ENCODE data around the gene WDR31. TPM values are rescaled to one million over a fixed set of nuclear protein-coding genes. Genes with fewer than 3 reads are reported as not detected.

WDR31 gene
- total and polyA plus RNA-seq, 2 of the 4 experiments (the other 2 are of a cell fraction), result 0.29 to 0.36 TPM

DNA sequence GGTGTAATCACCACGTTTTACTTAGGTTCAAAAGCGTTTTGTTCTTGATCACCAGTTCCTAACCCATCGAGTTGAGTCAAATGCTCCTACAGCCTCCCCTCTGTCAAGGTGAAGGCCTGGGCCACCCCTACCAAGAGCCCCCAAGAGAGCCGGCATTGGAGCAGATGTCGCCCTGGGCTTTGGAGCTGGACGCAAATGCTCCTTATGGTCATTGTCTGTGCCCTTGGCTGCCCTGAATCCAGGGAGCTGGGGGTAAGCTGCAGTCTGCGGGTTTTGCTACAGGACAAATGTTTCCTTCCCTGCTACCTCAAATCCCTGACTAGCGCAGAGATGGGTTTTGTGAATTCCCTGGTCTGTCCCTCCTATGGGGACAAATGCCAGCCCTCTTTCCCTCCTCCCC is 41.8 kb downstream of the WDR31 start:
- Histone ChIP-seq H3K79me1 (ENCODE audit: low read depth in 1 of 2, low read length in 2 of 2) (no peaks in the 10 kb centered on the region; a peak in 1 of 4 replicates), H2AFZ (replicated peaks; ENCODE audit: low read length, poor library complexity) (no peak overlapping the region), H4K91ac (ENCODE audit: insufficient read depth, low read depth, low read length) (no peak overlapping the region), H2BK5ac (ENCODE audit: low read depth, low read length, poor library complexity, severe bottlenecking) (no peak overlapping the region), H2AK9ac (replicated peaks; ENCODE audit: low read depth, low read length, poor library complexity) (no peak overlapping the region), H3K9me1 (ENCODE audit: insufficient read depth, low read length) (peaks cover 2% of the 10 kb centered on the region), H3K4me1 (ENCODE audit: control insufficient read depth, insufficient read depth, low read length) (peaks cover 3% of the 10 kb centered on the region; the same call in 1 of the 2 replicates), H3K4me2 (ENCODE audit: low read depth, low read length) (no peak overlapping the region), H3K18ac (ENCODE audit: low read depth, low read length) (no peak overlapping the region), H3K56ac (ENCODE audit: extremely low read depth, insufficient read depth, low read length) (no peak overlapping the region), H3K9ac (ENCODE audit: low read depth, low read length) (no peak overlapping the region), H2BK15ac (ENCODE audit: low read depth, low read length) (no peak overlapping the region), H4K8ac (ENCODE audit: low read depth in 2 of 2, low read length in 2 of 2) (no peak overlapping the region), H2BK120ac (ENCODE audit: low read depth, low read length) (no peak overlapping the region), H4K20me1 (ENCODE audit: insufficient read depth, low read length) (peaks cover 3% of the 10 kb centered on the region; the same call in 1 of the 2 replicates), H3K9me3 (ENCODE audit: control insufficient read depth, insufficient read depth, low read length) (no peaks in the 10 kb centered on the region), H3K4ac (ENCODE audit: low read depth, low read length) (no peak overlapping the region), H4K5ac (ENCODE audit: low read depth, low read length) (no peak overlapping the region), H2AK5ac (ENCODE audit: low read depth, low read length) (no peak overlapping the region), H3K4me3 (ENCODE audit: insufficient read depth, low read depth, low read length) (no peak overlapping the region), H3K36me3 (ENCODE audit: control insufficient read depth, insufficient read depth, low read length) (peaks cover 1% of the 10 kb centered on the region; the same call in 1 of the 2 replicates), H3K27ac (ENCODE audit: insufficient read depth, low read length) (no peak overlapping the region), H3K27me3 (ENCODE audit: control insufficient read depth, insufficient read depth, low read length) (peaks cover 30% of the 10 kb centered on the region), H3K14ac (replicated peaks; ENCODE audit: low read depth, low read length) (no peak overlapping the region), H3K23ac (ENCODE audit: low read depth, low read length) (no peak overlapping the region), H2BK20ac (ENCODE audit: low read depth, low read length) (no peak overlapping the region)
- no peak for DNase-seq
- in situ Hi-C loops (cut with MboI; ENCODE audit: low sequenced_read_pairs) (no loop called here), dilution Hi-C loops (cut with HindIII; ENCODE audit: low sequenced_read_pairs, unreplicated experiment) (no loop called here), intact Hi-C loops (cut with micrococcal nuclease) (no loop called here)
- ChIA-PET POLR2A (ENCODE audit: unreplicated experiment) (no interaction called here), CTCF (no interaction called here)
- BruUV-seq (replicated peaks), result no TSS peak
- TF ChIP-seq MAFK (IDR thresholded peaks at IDR 0.05; ENCODE audit: low read depth, low read length), result no peak
- ATAC-seq (ENCODE audit: low read depth), result no peak
- 100% methylated on average over 1 of the region's 8 CpGs; no CpG with 5 or more reads in 1 of the 2 experiments for WGBS, 2 experiments (ENCODE audit: extremely low coverage in 2 of 2, insufficient read length in 1 of 2)

All from IMR-90 (cell line).